Testis (tissue), 2 donors: ENCODE measurements around the gene PUSL1.

Experiments used
- CTCF ChIP-seq, 3 experiments: fragments of 450-650 bp in 2 of 3; fragments of 200-600 bp in 1 of 3; sonication (generic) in 1 of 3; IDR thresholded peaks; one replicate each; pipeline ENCODE4 v1.5.1; 2016 to 2019; ENCODE audit warnings: antibody characterized with exemption in 3 of 3, mild to moderate bottlenecking in 2 of 3, moderate library complexity in 1 of 3
- POLR2A ChIP-seq: fragments of 450-650 bp; IDR thresholded peaks from one replicate; pipeline ENCODE4 v1.6.1; 2017; ENCODE audit warnings: antibody characterized with exemption, mild to moderate bottlenecking, moderate library complexity

- TF ChIP-seq CTCF (IDR thresholded peaks at IDR 0.05) (no peak), POLR2A (no peak)
These were observed 44.5 kb downstream of the PUSL1 start for GRCh38 chr1:1352786-1353388.
